Neural cell (in vitro differentiated cells): ENCODE results near the gene KRT73. TPM values are rescaled to one million over a fixed set of nuclear protein-coding genes. Genes with fewer than 3 reads are reported as not detected.

Experiments
- H2AFZ ChIP-seq: fragments of 200-600, 300-800 bp; sonication (generic), shearing (Covaris generic); 2 replicates; pipeline ENCODE4 v1.6.0; 2014; ENCODE audit warnings: low read depth, mild to moderate bottlenecking, antibody characterized with exemption, low read length, moderate library complexity
- H3F3A ChIP-seq: fragments of 200-600 bp; shearing (Covaris generic); 2 replicates; pipeline ENCODE4 v1.6.1; 2016; ENCODE audit warnings: mild to moderate bottlenecking, moderate library complexity, mixed read lengths, antibody characterized with exemption, low read length; ENCODE audit not compliant: insufficient read depth, poor library complexity, severe bottlenecking
- H3K27ac ChIP-seq: fragments of 200-600, 300-800 bp; sonication (generic), shearing (Covaris generic); 2 replicates; pipeline ENCODE4 v1.5.1; 2014; ENCODE audit warnings: mild to moderate bottlenecking, low read length, moderate library complexity
- H3K27me3 ChIP-seq: fragments of 300-800, 200-600 bp; sonication (generic), shearing (Covaris generic); 2 replicates; pipeline ENCODE4 v1.6.0; 2014; ENCODE audit warnings: mild to moderate bottlenecking, low read depth, low read length, moderate library complexity; ENCODE audit not compliant: insufficient read depth
- H3K36me3 ChIP-seq: fragments of 300-800, 200-600 bp; sonication (generic), shearing (Covaris generic); 2 replicates; pipeline ENCODE4 v1.5.1; 2014; ENCODE audit warnings: mild to moderate bottlenecking, antibody characterized with exemption, low read length, moderate library complexity; ENCODE audit not compliant: insufficient read depth
- H3K4me2 ChIP-seq: fragments of 300-800, 200-600 bp; sonication (generic), shearing (Covaris generic); 2 replicates; pipeline ENCODE4 v1.6.0; 2014; ENCODE audit warnings: mild to moderate bottlenecking, low read length
- H3K4me3 ChIP-seq: fragments of 300-800, 200-600 bp; sonication (generic), shearing (Covaris generic); 2 replicates; pipeline ENCODE4 v1.5.1; 2014; ENCODE audit warnings: mild to moderate bottlenecking, low read length, moderate library complexity
- H3K79me2 ChIP-seq: fragments of 200-600 bp; shearing (Covaris generic); replicated peaks from 2 replicates; pipeline ENCODE4 v1.6.0; 2014; ENCODE audit warnings: mild to moderate bottlenecking, low read length, moderate library complexity; ENCODE audit not compliant: insufficient read depth
- H3K9ac ChIP-seq: fragments of 300-800, 200-600 bp; sonication (generic), shearing (Covaris generic); 2 replicates; pipeline ENCODE4 v1.6.1; 2016; ENCODE audit warnings: mild to moderate bottlenecking, low read length, mixed read lengths
- H3K9me2 ChIP-seq: fragments of 200-600 bp; shearing (Covaris generic); 2 replicates; pipeline ENCODE4 v1.6.1; 2016; ENCODE audit warnings: mild to moderate bottlenecking, low read length, mixed read lengths; ENCODE audit not compliant: insufficient read depth
- H3K9me3 ChIP-seq: fragments of 200-600, 300-800 bp; sonication (generic), shearing (Covaris generic); 2 replicates; pipeline ENCODE4 v1.6.1; 2016; ENCODE audit warnings: mild to moderate bottlenecking, mixed run types, low read length, moderate library complexity, mixed read lengths
- H4K20me1 ChIP-seq: fragments of 200-600 bp; shearing (Covaris generic); 2 replicates; pipeline ENCODE4 v1.6.1; 2016; ENCODE audit warnings: mild to moderate bottlenecking, mixed run types; ENCODE audit not compliant: insufficient read depth
- EP300 ChIP-seq: fragments of 450-650 bp; conservative IDR thresholded peaks from 2 replicates; pipeline ENCODE4 v1.6.1; 2014; ENCODE audit warnings: antibody characterized with exemption, mild to moderate bottlenecking, moderate library complexity; ENCODE audit not compliant: poor library complexity, severe bottlenecking
- EZH2 ChIP-seq: fragments of 200-600, 300-800 bp; shearing (Covaris generic), sonication (generic); IDR thresholded peaks from 2 replicates; pipeline ENCODE4 v1.6.1; 2014; ENCODE audit warnings: antibody characterized with exemption, low read length, borderline replicate concordance, mild to moderate bottlenecking; ENCODE audit not compliant: insufficient read depth, poor library complexity, severe bottlenecking
- MXI1 ChIP-seq: fragments of 450-650 bp; conservative IDR thresholded peaks from 2 replicates; pipeline ENCODE4 v1.6.1; 2014; ENCODE audit warnings: antibody characterized with exemption, mild to moderate bottlenecking; ENCODE audit not compliant: poor library complexity, severe bottlenecking
- POLR2AphosphoS5 ChIP-seq: IDR thresholded peaks from 2 replicates; pipeline ENCODE4 v1.6.1; 2012
- RAD21 ChIP-seq: fragments of 450-650 bp; conservative IDR thresholded peaks from 2 replicates; pipeline ENCODE4 v1.6.1; 2014; ENCODE audit warnings: antibody characterized with exemption, mild to moderate bottlenecking, moderate library complexity
- REST ChIP-seq: IDR thresholded peaks from 2 replicates; pipeline ENCODE4 v1.6.1; 2012; ENCODE audit warnings: borderline replicate concordance
- SMC3 ChIP-seq: fragments of 450-650 bp; conservative IDR thresholded peaks from 2 replicates; pipeline ENCODE4 v1.6.1; 2014; ENCODE audit warnings: antibody characterized with exemption, mild to moderate bottlenecking, moderate library complexity; ENCODE audit not compliant: poor library complexity
- TAF1 ChIP-seq: IDR thresholded peaks from 2 replicates; pipeline ENCODE4 v1.6.1; 2012; ENCODE audit warnings: low read depth
- polyA plus RNA-seq: library from polyadenylated mRNA; depleted of rRNA; stranded (reverse); fragments of >200 nt; gene quantifications from 2 replicates; pipeline ENCODE4 v1.2.3, GENCODE V29; 2014
- TF ChIP-seq, protein P1 (sequence below): fragments of 450-650 bp; IDR thresholded peaks from 2 replicates; pipeline ENCODE4 v1.5.1; 2014; ENCODE audit warnings: antibody characterized with exemption, mild to moderate bottlenecking, moderate library complexity; ENCODE audit not compliant: poor library complexity, severe bottlenecking

Gene KRT73
- polyA plus RNA-seq, 1 donor from 2014 or later: not detected

GRCh38 chr12:52612431-52613383, 5.7 kb downstream of the KRT73 start:
- Histone ChIP-seq H3K27me3 (no peaks in the 10 kb centered on the region), H3K9me3 (no peaks in the 10 kb centered on the region), H2AFZ (no peak overlapping the region), H3K36me3 (no peaks in the 10 kb centered on the region), H3F3A (no peaks in the 10 kb centered on the region), H3K9ac (no peak overlapping the region), H4K20me1 (no peaks in the 10 kb centered on the region), H3K4me3 (no peak overlapping the region), H3K9me2 (no peaks in the 10 kb centered on the region), H3K27ac (no peak overlapping the region), H3K79me2 (no peaks in the 10 kb centered on the region), H3K4me2 (no peak overlapping the region)
- no peak for TF ChIP-seq POLR2AphosphoS5
- TF ChIP-seq MXI1: no peak
- no peak for TF ChIP-seq EZH2
- TF ChIP-seq SMC3: no peak
- no peak for TF ChIP-seq EP300

- no peaks in the 10 kb centered on the region for H3K9me2 ChIP-seq
- no peaks in the 10 kb centered on the region for H4K20me1 ChIP-seq
- no peaks in the 10 kb centered on the region for H3K79me2 ChIP-seq
- H3K4me3 ChIP-seq: no peak overlapping the region
- H3K27me3 ChIP-seq: no peaks in the 10 kb centered on the region
- no peak overlapping the region for H3K27ac ChIP-seq
- no peak overlapping the region for H3K9ac ChIP-seq
- H3K4me2 ChIP-seq: no peak overlapping the region
- H3K36me3 ChIP-seq: no peaks in the 10 kb centered on the region
- TF ChIP-seq REST: no peak
- no peak for TF ChIP-seq RAD21
- TF ChIP-seq POLR2AphosphoS5: no peak
- TF ChIP-seq MXI1: no peak
- TF ChIP-seq EP300: no peak
- TF ChIP-seq EZH2: no peak
- TF ChIP-seq, protein P1, sequence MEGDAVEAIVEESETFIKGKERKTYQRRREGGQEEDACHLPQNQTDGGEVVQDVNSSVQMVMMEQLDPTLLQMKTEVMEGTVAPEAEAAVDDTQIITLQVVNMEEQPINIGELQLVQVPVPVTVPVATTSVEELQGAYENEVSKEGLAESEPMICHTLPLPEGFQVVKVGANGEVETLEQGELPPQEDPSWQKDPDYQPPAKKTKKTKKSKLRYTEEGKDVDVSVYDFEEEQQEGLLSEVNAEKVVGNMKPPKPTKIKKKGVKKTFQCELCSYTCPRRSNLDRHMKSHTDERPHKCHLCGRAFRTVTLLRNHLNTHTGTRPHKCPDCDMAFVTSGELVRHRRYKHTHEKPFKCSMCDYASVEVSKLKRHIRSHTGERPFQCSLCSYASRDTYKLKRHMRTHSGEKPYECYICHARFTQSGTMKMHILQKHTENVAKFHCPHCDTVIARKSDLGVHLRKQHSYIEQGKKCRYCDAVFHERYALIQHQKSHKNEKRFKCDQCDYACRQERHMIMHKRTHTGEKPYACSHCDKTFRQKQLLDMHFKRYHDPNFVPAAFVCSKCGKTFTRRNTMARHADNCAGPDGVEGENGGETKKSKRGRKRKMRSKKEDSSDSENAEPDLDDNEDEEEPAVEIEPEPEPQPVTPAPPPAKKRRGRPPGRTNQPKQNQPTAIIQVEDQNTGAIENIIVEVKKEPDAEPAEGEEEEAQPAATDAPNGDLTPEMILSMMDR: no peak
- no peak for TF ChIP-seq TAF1
- H2AFZ ChIP-seq: no peak overlapping the region
- H3K9me3 ChIP-seq: no peaks in the 10 kb centered on the region
- no peaks in the 10 kb centered on the region for H3F3A ChIP-seq
Observed at GRCh38 chr12:52611080-52611468, 7.3 kb downstream of the KRT73 start.
